Measurements from ENCODE around the gene AACS. TPM values are rescaled to one million over a fixed set of nuclear protein-coding genes. Genes with fewer than 3 reads are reported as not detected.
"Not testable (repeated sequence)": the region's sequence is repeated elsewhere in the genome, so short reads cannot be mapped to it uniquely, and the experiment has no call there.

The AACS gene
- total RNA-seq, 1 experiment from 2014 or later, result 16.0 TPM

DNA sequence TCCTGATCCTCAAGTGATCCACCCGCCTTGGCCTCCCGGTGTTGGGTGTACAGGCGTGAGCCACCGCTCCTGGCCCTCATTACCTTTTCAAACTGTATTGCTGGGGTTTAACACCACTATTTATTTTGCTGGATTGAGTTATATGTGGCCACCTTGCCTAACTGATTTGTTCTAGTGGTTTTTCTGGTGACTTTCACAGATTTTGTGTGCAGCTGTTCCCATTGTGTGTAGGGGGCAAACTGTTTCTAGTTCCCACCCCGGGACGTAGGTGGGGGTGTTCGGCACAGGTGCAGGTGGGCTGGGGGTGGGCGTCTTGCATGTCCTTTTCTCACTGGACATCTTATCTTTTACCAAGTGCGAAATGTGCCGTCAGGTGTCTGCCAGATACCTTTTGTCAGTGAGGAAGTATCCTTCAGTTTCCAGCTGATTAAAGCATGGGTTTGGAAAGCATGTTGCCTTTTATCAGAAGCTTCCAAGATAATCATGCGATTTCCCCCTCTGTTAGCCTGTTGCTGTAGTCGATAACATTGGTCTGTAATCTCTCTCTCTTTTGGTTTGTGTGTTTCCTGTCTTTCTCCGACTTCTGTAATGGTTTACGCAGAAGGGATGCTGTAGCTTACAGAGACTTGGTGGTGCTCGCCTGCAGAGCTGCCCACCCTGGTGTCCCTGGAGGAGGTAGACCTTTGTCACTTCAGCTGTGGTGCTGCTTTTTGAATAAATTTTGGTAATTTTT lies 33.6 kb downstream of the AACS start:
- Histone ChIP-seq H3K4me3 (no peak overlapping the region), H3K36me3 (no peaks in the 10 kb centered on the region), H3K9me3 (no peaks in the 10 kb centered on the region), H3K27me3 (no peaks in the 10 kb centered on the region)
- no peak for DNase-seq

GRCh38 chr12:125099409-125099782 lies 34.2 kb downstream of the AACS start:
- H3K27me3 ChIP-seq, result no peaks in the 10 kb centered on the region
- H3K4me3 ChIP-seq, result no peak overlapping the region
- H3K9me3 ChIP-seq, result no peaks in the 10 kb centered on the region
- no peaks in the 10 kb centered on the region for H3K36me3 ChIP-seq
- no peak for DNase-seq

- no peaks in the 10 kb centered on the region for H3K27me3 ChIP-seq
- no peak overlapping the region for H3K4me3 ChIP-seq
- no peaks in the 10 kb centered on the region for H3K36me3 ChIP-seq
- DNase-seq, result no peak
- H3K9me3 ChIP-seq, result no peaks in the 10 kb centered on the region
Measured at GRCh38 chr12:125100551-125101434, 35.6 kb downstream of the AACS start.

- Histone ChIP-seq H3K9me3 (no peaks in the 10 kb centered on the region), H3K36me3 (peaks cover 3% of the 10 kb centered on the region; the same call in 1 of the 2 replicates), H3K27me3 (no peaks in the 10 kb centered on the region), H3K4me3 (no peak overlapping the region)
- no peak for DNase-seq
Measured at GRCh38 chr12:125104982-125105381, 39.7 kb downstream of the AACS start.

DNA sequence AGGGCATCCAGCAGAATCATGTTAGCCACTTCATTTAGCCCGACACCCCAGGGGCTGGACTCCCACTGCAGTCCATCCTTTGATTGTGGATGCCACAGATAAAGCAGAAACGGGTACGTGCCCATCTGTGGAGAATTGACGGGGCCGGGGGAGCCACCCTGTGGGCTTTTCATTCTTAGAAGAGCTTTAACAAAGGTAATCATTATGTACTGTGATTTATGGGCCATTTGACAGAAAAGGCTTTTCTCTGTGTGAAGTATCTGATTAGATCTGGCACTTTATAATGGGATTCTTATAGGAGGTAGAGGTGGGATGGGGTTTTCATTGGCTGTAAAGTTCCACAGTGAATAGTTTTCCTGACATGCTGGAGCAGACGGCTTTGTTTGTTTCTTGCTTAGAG lies 40.4 kb downstream of the AACS start:
- no peak for DNase-seq
- no peak overlapping the region for H3K4me3 ChIP-seq
- H3K9me3 ChIP-seq, result no peaks in the 10 kb centered on the region
- peaks cover 3% of the 10 kb centered on the region; the same call in 1 of the 2 replicates for H3K36me3 ChIP-seq
- H3K27me3 ChIP-seq, result no peaks in the 10 kb centered on the region

GRCh38 chr12:125110641-125111360 lies 45.6 kb downstream of the AACS start:
- H3K9me3 ChIP-seq, result no peaks in the 10 kb centered on the region
- H3K27me3 ChIP-seq, result no peaks in the 10 kb centered on the region
- peaks cover 3% of the 10 kb centered on the region; the same call in 1 of the 2 replicates for H3K36me3 ChIP-seq
- DNase-seq, result no peak
- no peak overlapping the region for H3K4me3 ChIP-seq

DNA sequence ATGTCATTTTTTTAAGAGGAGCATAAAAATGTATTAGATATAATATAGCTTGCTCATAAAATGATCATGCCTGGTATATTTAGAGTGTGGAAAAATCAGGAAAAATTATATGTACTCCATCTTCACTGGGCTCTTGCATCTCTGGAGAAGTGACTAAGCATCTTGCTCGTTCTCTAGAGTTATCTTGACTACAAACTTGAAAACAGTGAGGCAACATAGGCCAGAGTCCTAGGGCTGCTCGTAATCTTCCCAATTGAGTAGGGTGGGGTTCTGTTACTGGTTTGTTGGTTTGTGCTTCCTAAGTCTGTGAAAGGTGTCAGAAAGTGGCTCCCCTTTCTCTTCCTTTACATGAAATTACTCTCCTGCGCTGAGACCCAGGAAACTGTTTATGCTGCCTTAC lies 46.2 kb downstream of the AACS start:
- DNase-seq, result no peak
- Histone ChIP-seq H3K36me3 (peaks cover 3% of the 10 kb centered on the region; the same call in 1 of the 2 replicates), H3K9me3 (no peaks in the 10 kb centered on the region), H3K27me3 (no peaks in the 10 kb centered on the region), H3K4me3 (no peak overlapping the region)

GRCh38 chr12:125112614-125113013 lies 47.4 kb downstream of the AACS start:
- DNase-seq, H3K27me3 ChIP-seq, H3K4me3 ChIP-seq, H3K36me3 ChIP-seq, H3K9me3 ChIP-seq: not testable (repeated sequence)

DNA sequence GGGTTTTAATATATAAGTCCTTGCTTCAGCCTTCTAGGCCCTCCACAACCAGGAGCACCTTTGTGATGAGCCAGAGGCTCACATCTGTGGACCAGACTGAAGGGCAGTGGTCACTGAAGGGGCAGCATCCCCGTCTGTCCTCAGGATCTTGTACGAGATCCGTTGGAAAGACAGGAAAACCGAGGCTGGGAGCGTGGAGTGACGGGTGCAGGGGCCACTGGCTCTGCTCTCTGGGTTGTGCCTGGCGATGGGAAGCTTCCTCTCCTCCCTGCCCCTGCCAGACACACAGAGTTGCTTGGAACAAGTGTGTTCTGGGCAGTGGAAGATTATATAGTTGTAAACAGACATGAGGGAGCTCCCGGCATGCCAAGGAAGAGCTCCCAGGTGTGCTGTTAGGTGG lies 48.0 kb downstream of the AACS start:
- no peaks in the 10 kb centered on the region for H3K9me3 ChIP-seq
- H3K27me3 ChIP-seq, result no peaks in the 10 kb centered on the region
- peaks cover 3% of the 10 kb centered on the region; the same call in 1 of the 2 replicates for H3K36me3 ChIP-seq
- no peak for DNase-seq
- no peak overlapping the region for H3K4me3 ChIP-seq

GRCh38 chr12:125113789-125114188 lies 48.6 kb downstream of the AACS start:
- Histone ChIP-seq H3K9me3 (no peaks in the 10 kb centered on the region), H3K27me3 (no peaks in the 10 kb centered on the region), H3K36me3 (peaks cover 3% of the 10 kb centered on the region; the same call in 1 of the 2 replicates), H3K4me3 (no peak overlapping the region)
- DNase-seq, result no peak

GRCh38 chr12:125114365-125115141 lies 49.3 kb downstream of the AACS start:
- Histone ChIP-seq H3K9me3 (no peaks in the 10 kb centered on the region), H3K27me3 (no peaks in the 10 kb centered on the region), H3K36me3 (no peaks in the 10 kb centered on the region; the same call in none of the 2 replicates), H3K4me3 (no peak overlapping the region)
- DNase-seq, result no peak

GRCh38 chr12:125120566-125120965 lies 55.3 kb downstream of the AACS start:
- Histone ChIP-seq H3K9me3 (no peaks in the 10 kb centered on the region), H3K27me3 (no peaks in the 10 kb centered on the region), H3K4me3 (no peak overlapping the region), H3K36me3 (no peaks in the 10 kb centered on the region; the same call in 1 of the 2 replicates)
- no peak for DNase-seq

DNA sequence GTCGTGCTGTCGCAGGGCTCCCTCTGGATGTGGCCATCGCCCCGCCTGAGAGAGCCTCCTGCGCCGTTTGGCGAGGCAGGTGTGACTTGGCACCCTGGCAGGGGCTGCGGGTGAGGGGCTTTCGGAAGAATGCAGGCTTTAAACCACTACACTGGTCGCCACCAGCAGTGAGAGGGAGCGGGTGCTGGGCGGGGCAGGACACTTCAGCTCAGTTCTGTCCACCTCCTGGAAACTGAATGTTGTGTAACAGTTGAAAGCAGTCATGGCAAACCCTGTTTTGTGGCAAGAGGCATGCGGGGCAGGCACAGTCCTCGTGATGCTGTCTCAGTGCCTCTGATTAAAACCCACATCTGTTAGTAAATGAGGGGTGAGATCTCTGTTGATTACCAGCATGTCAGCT lies 55.9 kb downstream of the AACS start:
- Histone ChIP-seq H3K27me3 (no peaks in the 10 kb centered on the region), H3K9me3 (no peaks in the 10 kb centered on the region), H3K36me3 (no peaks in the 10 kb centered on the region; the same call in 1 of the 2 replicates), H3K4me3 (no peak overlapping the region)
- no peak for DNase-seq

- no peak for DNase-seq
- no peaks in the 10 kb centered on the region for H3K27me3 ChIP-seq
- no peaks in the 10 kb centered on the region; the same call in 1 of the 2 replicates for H3K36me3 ChIP-seq
- H3K4me3 ChIP-seq, result no peak overlapping the region
- no peaks in the 10 kb centered on the region for H3K9me3 ChIP-seq
Measured at GRCh38 chr12:125122668-125123067, 57.4 kb downstream of the AACS start.

GRCh38 chr12:125124320-125124966 lies 59.2 kb downstream of the AACS start:
- Histone ChIP-seq H3K36me3 (no peaks in the 10 kb centered on the region; the same call in 1 of the 2 replicates), H3K9me3 (no peaks in the 10 kb centered on the region), H3K4me3 (no peak overlapping the region), H3K27me3 (no peaks in the 10 kb centered on the region)
- no peak for DNase-seq

GRCh38 chr12:125125271-125125670 lies 60.0 kb downstream of the AACS start:
- no peak for DNase-seq
- no peaks in the 10 kb centered on the region for H3K27me3 ChIP-seq

More at GRCh38 chr12:125125271-125125670, 60.0 kb downstream of the AACS start:
- Histone ChIP-seq H3K9me3 (no peaks in the 10 kb centered on the region), H3K36me3 (no peaks in the 10 kb centered on the region), H3K4me3 (no peak overlapping the region)
